ENCODE results near the gene PAN3.

PAN3 gene

GRCh38 chr13:28166257-28166656 is 27.9 kb downstream of the PAN3 start:
- TF ChIP-seq TAF1 (IDR thresholded peaks at IDR 0.05; ENCODE audit: borderline replicate concordance, insufficient read depth, low read length) (no peak), FOXP2 (optimal IDR thresholded peaks at IDR 0.05; ENCODE audit: borderline replicate concordance, extremely low read depth, extremely low read length, insufficient read depth) (no peak), POLR2AphosphoS5 (IDR thresholded peaks at IDR 0.05; ENCODE audit: low read depth, low read length) (no peak), SIN3A (IDR thresholded peaks at IDR 0.05; ENCODE audit: borderline replicate concordance, insufficient read depth, low read length) (no peak), REST (IDR thresholded peaks at IDR 0.05; ENCODE audit: insufficient read depth in 1 of 2, low read depth in 2 of 2, low read length in 2 of 2) (no peak)

- no peak for TF ChIP-seq POLR2AphosphoS5 (IDR thresholded peaks at IDR 0.05; ENCODE audit: low read depth, low read length)
- TF ChIP-seq FOXP2 (optimal IDR thresholded peaks at IDR 0.05; ENCODE audit: borderline replicate concordance, extremely low read depth, extremely low read length, insufficient read depth) = no peak
- TF ChIP-seq REST (IDR thresholded peaks at IDR 0.05; ENCODE audit: insufficient read depth in 1 of 2, low read depth in 2 of 2, low read length in 2 of 2) = no peak
- no peak for TF ChIP-seq SIN3A (IDR thresholded peaks at IDR 0.05; ENCODE audit: borderline replicate concordance, insufficient read depth, low read length)
- no peak for TF ChIP-seq TAF1 (IDR thresholded peaks at IDR 0.05; ENCODE audit: borderline replicate concordance, insufficient read depth, low read length)
Measured at GRCh38 chr13:28171266-28171665, 32.9 kb downstream of the PAN3 start.

GRCh38 chr13:28172947-28173346 is 34.6 kb downstream of the PAN3 start:
- TF ChIP-seq SIN3A (IDR thresholded peaks at IDR 0.05; ENCODE audit: borderline replicate concordance, insufficient read depth, low read length) (no peak), FOXP2 (optimal IDR thresholded peaks at IDR 0.05; ENCODE audit: borderline replicate concordance, extremely low read depth, extremely low read length, insufficient read depth) (no peak), TAF1 (IDR thresholded peaks at IDR 0.05; ENCODE audit: borderline replicate concordance, insufficient read depth, low read length) (no peak), POLR2AphosphoS5 (IDR thresholded peaks at IDR 0.05; ENCODE audit: low read depth, low read length) (no peak), REST (IDR thresholded peaks at IDR 0.05; ENCODE audit: insufficient read depth in 1 of 2, low read depth in 2 of 2, low read length in 2 of 2) (no peak)

- TF ChIP-seq REST (IDR thresholded peaks at IDR 0.05; ENCODE audit: insufficient read depth in 1 of 2, low read depth in 2 of 2, low read length in 2 of 2) = no peak
Measured at GRCh38 chr13:28173793-28174192, 35.4 kb downstream of the PAN3 start.

- TF ChIP-seq REST (IDR thresholded peaks at IDR 0.05; ENCODE audit: insufficient read depth in 1 of 2, low read depth in 2 of 2, low read length in 2 of 2) (no peak), FOXP2 (optimal IDR thresholded peaks at IDR 0.05; ENCODE audit: borderline replicate concordance, extremely low read depth, extremely low read length, insufficient read depth) (no peak), TAF1 (IDR thresholded peaks at IDR 0.05; ENCODE audit: borderline replicate concordance, insufficient read depth, low read length) (no peak), POLR2AphosphoS5 (IDR thresholded peaks at IDR 0.05; ENCODE audit: low read depth, low read length) (no peak), SIN3A (IDR thresholded peaks at IDR 0.05; ENCODE audit: borderline replicate concordance, insufficient read depth, low read length) (no peak)
Measured at GRCh38 chr13:28177327-28177726, 39.0 kb downstream of the PAN3 start.

Data from PFSK-1 (cell line).